Gastrocnemius medialis (tissue), 4 donors: Measurements from ENCODE around the gene SERINC1. TPM values are rescaled to one million over a fixed set of nuclear protein-coding genes. Genes with fewer than 3 reads are reported as not detected.

Source experiments
- ATAC-seq, 2 donors: fragments of 150-250 bp; one replicate each; pipeline ENCODE4 v1.9.1; 2016
- DNase-seq, 2 donors: peaks; one replicate each; pipeline ENCODE4 v3.0.0-alpha.2; 2019
- H3K27ac ChIP-seq, 4 donors: fragments of 200-600 bp; sonication (generic); 1 replicate in 1 of 4; 2 replicates in 3 of 4; pipeline ENCODE4 v1.5.1; 2016 to 2018; ENCODE audit warnings: mild to moderate bottlenecking in 2 of 4, moderate library complexity in 1 of 4
- H3K27me3 ChIP-seq, 3 donors: fragments of 200-600 bp; sonication (generic) in 2 of 3; 1 replicate in 1 of 3; 2 replicates in 2 of 3; pipeline versions ENCODE4 v1.5.1 to v1.6.0; 2016 to 2019; ENCODE audit warnings: mild to moderate bottlenecking in 1 of 3, moderate library complexity in 1 of 3
- H3K36me3 ChIP-seq, 2 donors: fragments of 200-600 bp; sonication (generic) in 1 of 2; one replicate each; pipeline ENCODE4 v1.5.1; 2017 to 2018
- H3K4me1 ChIP-seq, 2 donors: fragments of 200-600 bp; sonication (generic) in 1 of 2; one replicate each; pipeline ENCODE4 v1.5.1; 2016 to 2017; ENCODE audit warnings: mild to moderate bottlenecking in 2 of 2
- H3K4me3 ChIP-seq, 4 donors: fragments of 200-600 bp; sonication (generic) in 3 of 4; 1 replicate in 1 of 4; 2 replicates in 3 of 4; pipeline ENCODE4 v1.5.1; 2016 to 2019; ENCODE audit warnings: mild to moderate bottlenecking in 2 of 4
- H3K9me3 ChIP-seq, 3 donors: fragments of 200-600 bp; sonication (generic) in 2 of 3; 1 replicate in 1 of 3; 2 replicates in 2 of 3; pipeline ENCODE4 v1.5.1; 2016 to 2019
- CTCF ChIP-seq, 5 experiments: fragments of 450-650 bp in 3 of 5; fragments of 200-600 bp in 2 of 5; sonication (generic) in 2 of 5; IDR thresholded peaks in 4 of 5; conservative IDR thresholded peaks in 1 of 5; 1 replicate in 4 of 5; 2 replicates in 1 of 5; pipeline ENCODE4 v1.5.1; 2016 to 2019; ENCODE audit warnings: antibody characterized with exemption in 5 of 5, mild to moderate bottlenecking in 3 of 5, moderate library complexity in 3 of 5
- POLR2A ChIP-seq, 2 donors: fragments of 450-650 bp; IDR thresholded peaks; one replicate each; pipeline ENCODE4 v1.6.1; 2017; ENCODE audit warnings: antibody characterized with exemption in 2 of 2, mild to moderate bottlenecking in 2 of 2, moderate library complexity in 2 of 2
- in situ Hi-C, 4 donors: fragments of 200-750 bp; cut with MboI; loops; one replicate each; pipeline versions ENCODE4 v1.15.0 to v1.8.0; 2017; ENCODE audit warnings: low sequenced_read_pairs in 4 of 4
- intact Hi-C: fragments of 100-400 bp; cut with DNase I; formaldehyde crosslinking; loops from one replicate; pipeline ENCODE4 v1.15.1; 2023; ENCODE audit warnings: low total_unique reads
- total RNA-seq, 4 donors: library from RNA; depleted of rRNA; stranded (reverse); fragments of >200 nt; gene quantifications; one replicate each; pipeline versions ENCODE4 v1.1.0 to v1.2.3, GENCODE V29; 2016

Gene SERINC1
- total RNA-seq, 4 donors from 2014 or later = 161 to 273 (median 198) TPM

GRCh38 chr6:122405417-122405816, 66.2 kb downstream of the SERINC1 start:
- Histone ChIP-seq H3K4me1 (peaks cover 62 to 90% of the 10 kb centered on the region in 2 donors), H3K27me3 (no peaks in the 10 kb centered on the region), H3K4me3 (no peak overlapping the region), H3K27ac (peak overlapping the region; percentile 93 to 100 (median 94)), H3K36me3 (no peaks in the 10 kb centered on the region), H3K9me3 (no peaks in the 10 kb centered on the region)
- intact Hi-C loops = loop anchor here (10.0 kb wide), 1 partner anchor 621 kb away; no protein-coding TSS in a partner anchor
- DNase-seq (no peak), ATAC-seq (no peak)
- in situ Hi-C loops = no loop called here
- TF ChIP-seq POLR2A (IDR thresholded peaks at IDR 0.05) = no peak
- peak in 1 of 5 experiments; percentile 17 for TF ChIP-seq CTCF (IDR thresholded peaks at IDR 0.05 in 4 of 5, conservative IDR thresholded peaks at IDR 0.05 in 1 of 5)

GRCh38 chr6:122404444-122404843, 67.2 kb downstream of the SERINC1 start:
- in situ Hi-C loops = loop anchor here in 1 of 4 donors (5.0 kb wide), 1 partner anchor 63 kb away; no protein-coding TSS in a partner anchor
- H3K27ac ChIP-seq = peak overlapping the region; percentile 93 to 100 (median 94)

DNA sequence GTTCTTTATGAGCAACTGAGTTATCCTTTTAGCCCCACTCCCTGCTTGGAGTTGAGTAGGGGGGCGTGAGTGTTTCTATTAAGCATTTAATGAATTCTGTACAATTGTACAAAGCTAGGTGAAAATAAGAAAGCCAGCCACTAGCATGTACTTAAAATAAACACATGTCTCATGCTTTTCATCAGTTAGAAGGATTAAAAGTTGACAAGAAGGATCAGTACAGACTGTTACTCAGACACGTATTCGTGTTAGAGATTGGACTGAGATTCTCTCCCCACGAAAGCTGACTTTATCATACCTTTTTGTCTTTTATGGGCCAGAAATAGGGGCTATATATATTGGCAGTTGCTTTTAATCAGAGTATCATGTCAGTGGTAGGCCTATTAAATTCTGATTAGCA, 70.5 kb downstream of the SERINC1 start:
- intact Hi-C loops = loop anchor here (2.0 to 10.0 kb wide), 3 partner anchors 16 to 616 kb away; partner anchors contain the start of gene SMPDL3A
- Histone ChIP-seq H3K4me1 (peaks cover 34 to 59% of the 10 kb centered on the region in 2 donors), H3K36me3 (no peaks in the 10 kb centered on the region), H3K4me3 (peak overlapping the region; percentile 83 to 99 (median 92)), H3K27ac (peak overlapping the region; percentile 93 to 100 (median 94)), H3K9me3 (no peaks in the 10 kb centered on the region), H3K27me3 (no peaks in the 10 kb centered on the region)
- in situ Hi-C loops = loop anchor here in 1 of 4 donors (5.0 kb wide), 1 partner anchor 66 kb away; no protein-coding TSS in a partner anchor
- ATAC-seq (peak; percentile 32 to 59), DNase-seq (no peak)
- no peak for TF ChIP-seq CTCF (IDR thresholded peaks at IDR 0.05 in 4 of 5, conservative IDR thresholded peaks at IDR 0.05 in 1 of 5)
- peak; percentile 34 to 68 for TF ChIP-seq POLR2A (IDR thresholded peaks at IDR 0.05)

More at GRCh38 chr6:122404444-122404843, 67.2 kb downstream of the SERINC1 start:
- ATAC-seq (no peak), DNase-seq (no peak)
- H3K4me1 ChIP-seq = peaks cover 52 to 82% of the 10 kb centered on the region in 2 donors
- no peaks in the 10 kb centered on the region for H3K27me3 ChIP-seq
- H3K36me3 ChIP-seq = no peaks in the 10 kb centered on the region
- H3K9me3 ChIP-seq = no peaks in the 10 kb centered on the region
- intact Hi-C loops = loop anchor here (5.0 to 10.0 kb wide), 2 partner anchors 383 to 620 kb away; partner anchors contain the start of gene SMPDL3A
- no peak overlapping the region for H3K4me3 ChIP-seq
- TF ChIP-seq CTCF (IDR thresholded peaks at IDR 0.05 in 4 of 5, conservative IDR thresholded peaks at IDR 0.05 in 1 of 5) = no peak
- no peak for TF ChIP-seq POLR2A (IDR thresholded peaks at IDR 0.05)

DNA sequence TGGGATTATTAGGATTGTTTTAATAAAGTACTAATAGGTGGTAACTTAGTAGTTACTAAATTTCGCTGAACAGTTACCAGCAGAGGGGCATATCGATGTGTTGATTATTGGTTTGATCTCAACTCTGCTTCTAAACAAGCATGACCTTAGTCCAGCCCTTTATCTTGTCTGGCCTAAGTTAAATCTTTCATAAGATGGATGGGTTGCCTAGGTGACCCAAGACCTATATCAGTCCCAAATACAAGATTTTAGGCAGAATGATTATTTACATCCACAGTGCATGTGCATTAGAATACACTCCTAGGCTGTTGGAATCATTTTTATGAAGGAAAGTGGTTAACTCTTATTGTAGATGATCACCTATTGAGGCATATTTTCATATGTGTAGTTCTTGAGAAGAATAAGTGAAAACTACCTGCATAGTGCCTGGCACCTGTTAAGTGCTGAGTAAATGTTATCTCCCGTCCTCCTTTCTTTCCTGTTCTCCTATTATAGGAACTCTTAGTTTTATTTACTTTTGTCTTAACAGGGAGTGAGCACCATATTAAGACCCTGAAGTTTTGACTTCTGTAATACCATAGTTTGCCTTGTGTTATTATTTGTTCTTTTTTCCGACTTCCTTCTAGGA, 71.0 kb downstream of the SERINC1 start:
- H3K27ac ChIP-seq = peak overlapping the region; percentile 93 to 100 (median 94)
- intact Hi-C loops = loop anchor here (2.0 to 10.0 kb wide), 3 partner anchors 16 to 616 kb away; partner anchors contain the start of gene SMPDL3A
- peaks cover 30 to 54% of the 10 kb centered on the region in 2 donors for H3K4me1 ChIP-seq

More for the DNA sequence above, 71.0 kb downstream of the SERINC1 start:
- no peak for DNase-seq
- in situ Hi-C loops = loop anchor here in 1 of 4 donors (5.0 kb wide), 1 partner anchor 67 kb away; no protein-coding TSS in a partner anchor
- Histone ChIP-seq H3K4me3 (peak overlapping the region; percentile 83 to 99 (median 92)), H3K36me3 (no peaks in the 10 kb centered on the region), H3K27me3 (no peaks in the 10 kb centered on the region), H3K9me3 (no peaks in the 10 kb centered on the region)
- no peak for ATAC-seq
- no peak for TF ChIP-seq POLR2A (IDR thresholded peaks at IDR 0.05)
- no peak for TF ChIP-seq CTCF (IDR thresholded peaks at IDR 0.05 in 4 of 5, conservative IDR thresholded peaks at IDR 0.05 in 1 of 5)
